ENCODE results near the gene TOR1AIP1.

GRCh38 chr1:179921981-179922872 is 40.1 kb downstream of the TOR1AIP1 start:
- TF ChIP-seq CTCF (conservative IDR thresholded peaks at IDR 0.05; ENCODE audit: low read depth, low read length) = no peak
- TF ChIP-seq EZH2 (IDR thresholded peaks at IDR 0.05; ENCODE audit: borderline replicate concordance, low read depth, low read length, poor library complexity, severe bottlenecking) = no peak
